GM11168 (cell line): ENCODE measurements around the gene SHISA4.
"Not testable (repeated sequence)": the region's sequence is repeated elsewhere in the genome, so short reads cannot be mapped to it uniquely, and the experiment has no call there.

Experiments
- in situ Hi-C: fragments of 300-500 bp; cut with MboI; formaldehyde crosslinking; loops from one replicate; pipeline ENCODE4 v1.12.0; 2022; ENCODE audit warnings: low sequenced_read_pairs; ENCODE audit not compliant: unreplicated experiment

Gene SHISA4

GRCh38 chr1:201917362-201918033 lies 28.8 kb downstream of the SHISA4 start:
- in situ Hi-C loops = no loop called here

- in situ Hi-C loops = no loop called here
Observed at GRCh38 chr1:201918343-201918742, 29.6 kb downstream of the SHISA4 start.

GRCh38 chr1:201921952-201922558 lies 33.4 kb downstream of the SHISA4 start:
- in situ Hi-C loops = no loop called here

GRCh38 chr1:201925301-201925567 lies 36.5 kb downstream of the SHISA4 start:
- in situ Hi-C loops = no loop called here

- in situ Hi-C loops = no loop called here
Observed at GRCh38 chr1:201925981-201926645, 37.4 kb downstream of the SHISA4 start.

- in situ Hi-C loops = no loop called here
Observed at GRCh38 chr1:201928266-201928665, 39.6 kb downstream of the SHISA4 start.

- in situ Hi-C loops = no loop called here
Observed at GRCh38 chr1:201930137-201930536, 41.4 kb downstream of the SHISA4 start.

- in situ Hi-C loops = no loop called here
Observed at GRCh38 chr1:201930803-201931202, 42.1 kb downstream of the SHISA4 start.

- in situ Hi-C loops = no loop called here
Observed at GRCh38 chr1:201933840-201934430, 45.2 kb downstream of the SHISA4 start.

GRCh38 chr1:201937624-201938213 lies 49.0 kb downstream of the SHISA4 start:
- in situ Hi-C loops = no loop called here

- in situ Hi-C loops = no loop called here
Observed at GRCh38 chr1:201938440-201939035, 49.8 kb downstream of the SHISA4 start.

GRCh38 chr1:201939148-201939547 lies 50.5 kb downstream of the SHISA4 start:
- in situ Hi-C loops = no loop called here

GRCh38 chr1:201939574-201939973 lies 50.9 kb downstream of the SHISA4 start:
- in situ Hi-C loops = no loop called here

GRCh38 chr1:201940316-201940715 lies 51.6 kb downstream of the SHISA4 start:
- in situ Hi-C loops = not testable (repeated sequence)

- in situ Hi-C loops = no loop called here
Observed at GRCh38 chr1:201941420-201942128, 52.9 kb downstream of the SHISA4 start.

- in situ Hi-C loops = no loop called here
Observed at GRCh38 chr1:201942129-201942495, 53.4 kb downstream of the SHISA4 start.
